ENCODE results near the gene C6orf89.
"Not testable (repeated sequence)": the region's sequence is repeated elsewhere in the genome, so short reads cannot be mapped to it uniquely, and the experiment has no call there.

Gene C6orf89

DNA sequence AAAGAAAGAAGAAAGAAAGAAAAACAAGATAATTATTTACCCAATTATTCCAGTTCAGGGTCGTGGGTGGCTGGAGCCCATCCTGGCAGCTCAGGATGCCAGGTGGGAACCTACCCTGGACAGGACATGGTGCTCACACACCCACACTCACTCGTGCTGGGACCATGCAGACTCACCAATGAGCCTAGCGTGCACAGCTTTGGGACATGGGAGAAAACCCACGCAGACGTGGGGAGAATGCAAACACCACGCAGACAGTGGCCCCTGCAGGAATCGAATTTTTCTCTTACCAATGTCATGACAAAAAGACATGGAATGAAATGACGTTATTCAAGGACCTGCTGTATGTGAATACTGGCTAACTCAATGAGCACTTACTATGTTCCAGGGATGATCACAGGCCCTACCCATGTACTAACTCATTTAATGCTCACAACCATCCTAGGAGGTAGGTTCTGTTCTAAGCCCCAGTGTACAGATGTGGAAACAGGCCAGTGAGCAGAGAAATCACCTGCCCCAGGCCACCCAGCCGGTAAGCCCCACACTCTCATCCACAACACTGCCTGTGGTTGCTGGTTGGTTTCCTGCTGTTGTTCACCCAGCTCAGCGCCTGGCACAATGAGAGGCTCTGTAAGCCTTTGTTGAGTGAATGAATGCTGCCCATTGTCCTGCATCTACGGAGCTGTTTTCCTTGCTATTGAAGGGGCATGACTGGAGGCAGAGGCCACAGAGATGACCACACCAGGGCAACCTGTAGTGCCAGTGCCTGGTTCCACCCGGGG is 62.0 kb downstream of the C6orf89 start:
- DNase-seq (ENCODE audit: low spot score), result no peak

DNA sequence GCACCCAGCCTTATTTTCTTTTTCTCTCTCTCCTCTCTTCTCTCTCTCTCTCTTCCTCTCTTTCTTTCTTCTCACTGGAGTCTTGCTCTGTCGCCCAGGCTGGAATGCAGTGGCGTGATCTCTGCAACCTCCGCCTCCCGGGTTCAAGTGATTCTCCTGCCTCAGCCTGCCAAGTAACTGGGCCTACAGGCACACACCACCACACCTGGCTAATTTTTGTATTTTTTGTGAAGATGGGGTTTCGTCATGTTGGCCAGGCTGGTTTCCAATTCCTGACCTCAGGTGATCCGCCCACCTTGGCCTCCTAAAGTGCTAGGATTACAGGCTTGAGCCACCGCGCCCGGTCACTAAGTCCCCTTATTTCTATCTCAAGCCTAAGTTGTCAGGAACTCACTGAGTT is 63.3 kb downstream of the C6orf89 start:
- DNase-seq (ENCODE audit: low spot score), result not testable (repeated sequence)

DNA sequence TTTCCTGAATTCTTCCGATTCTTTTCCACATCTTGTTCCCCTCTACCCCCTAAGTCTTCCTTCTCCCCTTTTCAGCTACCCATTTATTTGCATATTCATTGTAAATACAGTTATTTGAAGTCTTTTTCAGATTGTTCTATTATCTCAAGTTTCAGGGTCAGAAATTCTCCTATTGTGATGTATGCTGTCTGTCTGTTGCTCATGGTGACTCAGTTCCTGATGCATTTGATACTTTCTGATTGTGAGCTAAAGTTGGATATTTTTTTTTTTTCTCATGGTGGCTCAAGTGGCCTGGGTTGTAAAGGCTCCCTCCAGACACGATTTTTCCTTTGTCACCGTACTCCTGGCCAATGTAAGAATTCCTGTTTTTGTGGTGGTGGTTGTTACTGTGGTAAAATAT is 63.9 kb downstream of the C6orf89 start:
- peak; percentile 78 for DNase-seq (ENCODE audit: low spot score)

DNA sequence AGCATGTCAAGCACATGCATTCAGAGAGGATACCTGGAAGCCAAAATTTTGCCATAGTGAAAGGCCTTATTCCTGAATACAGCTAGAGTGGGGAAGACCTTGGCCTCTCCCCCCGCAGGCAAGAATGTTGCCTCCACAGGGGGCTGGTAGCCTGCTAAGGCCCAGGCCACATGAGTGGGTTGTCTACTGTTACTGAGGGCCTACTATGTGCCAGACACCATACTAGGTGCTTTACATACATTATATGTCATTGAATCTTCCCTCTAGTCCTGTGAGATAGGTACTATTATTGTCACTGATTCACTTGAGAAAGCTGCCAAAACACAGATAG is 68.1 kb downstream of the C6orf89 start:
- no peak for DNase-seq (ENCODE audit: low spot score)

DNA sequence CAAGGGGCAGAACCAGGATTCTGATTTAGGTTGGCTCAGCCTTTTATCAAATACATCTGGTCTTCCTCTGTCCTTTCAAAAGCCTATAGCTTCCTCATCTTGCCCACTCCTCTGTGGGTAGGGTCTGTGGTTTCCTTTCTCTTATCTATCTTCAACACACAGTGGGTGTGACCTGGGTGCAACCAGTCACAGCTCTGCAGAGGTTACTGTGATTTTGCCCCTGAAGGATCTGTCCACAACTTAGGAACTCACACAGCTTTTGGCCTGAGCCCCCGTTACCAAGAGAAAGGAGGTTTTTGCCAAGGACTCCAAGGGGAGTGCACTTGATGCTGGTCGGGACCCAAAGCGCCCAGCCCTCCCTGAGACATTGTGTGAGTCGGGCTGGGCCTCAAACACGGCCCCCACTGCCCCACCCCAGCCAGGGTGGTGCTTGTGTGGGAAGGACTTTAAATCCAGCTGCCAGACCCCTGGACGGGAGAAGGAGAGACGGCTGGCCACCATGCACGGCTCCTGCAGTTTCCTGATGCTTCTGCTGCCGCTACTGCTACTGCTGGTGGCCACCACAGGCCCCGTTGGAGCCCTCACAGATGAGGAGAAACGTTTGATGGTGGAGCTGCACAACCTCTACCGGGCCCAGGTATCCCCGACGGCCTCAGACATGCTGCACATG is 68.6 kb downstream of the C6orf89 start, which contains the start of gene PI16:
Gene PI16, plus strand, starts transcription at position 477 of the 670 bp plus-strand sequence. Its CDS starts 23 bp downstream, at position 500.
- no peak for DNase-seq (ENCODE audit: low spot score)

DNA sequence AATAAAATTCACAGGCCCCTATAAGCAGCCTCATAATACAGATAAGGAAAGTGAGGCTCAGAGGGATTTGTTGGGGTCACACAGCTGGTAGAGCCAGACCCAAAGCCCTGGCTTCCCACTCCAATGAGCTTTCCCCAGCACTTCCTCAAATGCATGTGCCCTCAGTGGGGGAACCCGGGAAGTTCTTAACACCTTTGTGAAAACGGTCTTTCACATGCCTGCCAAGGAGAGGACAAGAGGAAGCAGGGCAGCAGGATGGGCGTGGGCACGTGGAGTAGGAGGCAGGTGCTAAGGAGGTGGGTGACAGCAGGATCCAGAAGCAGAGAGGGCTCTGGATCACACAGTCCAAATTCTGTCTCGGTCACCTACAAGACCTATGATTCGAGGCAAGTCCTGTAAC is 69.4 kb downstream of the C6orf89 start:
- no peak for DNase-seq (ENCODE audit: low spot score)

DNA sequence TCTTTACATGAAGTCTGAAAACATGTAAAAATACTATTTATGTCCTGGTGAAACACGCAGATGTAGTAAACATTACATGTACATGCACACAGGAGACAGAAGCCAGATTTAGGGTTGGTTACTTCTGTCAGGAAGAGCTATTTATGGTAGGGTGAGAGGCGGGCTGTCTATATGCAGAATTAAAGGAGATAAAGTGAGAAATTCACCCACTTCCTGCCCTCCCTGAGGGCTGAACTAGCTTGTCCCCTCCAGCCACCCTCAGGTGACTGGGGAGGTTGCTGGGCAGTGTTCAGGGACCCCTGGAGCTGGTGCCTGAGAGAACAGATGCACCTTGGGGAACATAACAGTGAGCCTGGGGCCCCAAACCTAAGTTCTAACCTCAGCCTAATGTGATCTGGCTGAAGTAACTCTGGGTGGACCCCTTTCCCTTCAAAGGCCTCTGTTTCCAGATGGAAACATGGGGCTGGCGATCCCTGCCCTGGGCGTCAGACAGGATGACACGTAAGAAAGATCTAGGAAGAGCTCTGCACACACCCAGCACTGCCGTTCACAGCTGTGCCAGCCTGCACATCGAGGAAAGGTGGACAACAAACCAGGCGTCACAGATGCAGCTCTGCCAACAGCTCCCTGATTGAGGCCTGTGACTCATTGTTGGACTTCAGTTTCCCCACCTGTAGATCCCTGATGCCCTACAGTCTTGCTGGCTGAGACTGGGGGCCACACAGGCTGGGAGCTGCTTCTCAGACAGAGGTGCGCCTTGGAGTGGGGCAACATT is 70.1 kb downstream of the C6orf89 start:
- DNase-seq (ENCODE audit: low spot score), result no peak

DNA sequence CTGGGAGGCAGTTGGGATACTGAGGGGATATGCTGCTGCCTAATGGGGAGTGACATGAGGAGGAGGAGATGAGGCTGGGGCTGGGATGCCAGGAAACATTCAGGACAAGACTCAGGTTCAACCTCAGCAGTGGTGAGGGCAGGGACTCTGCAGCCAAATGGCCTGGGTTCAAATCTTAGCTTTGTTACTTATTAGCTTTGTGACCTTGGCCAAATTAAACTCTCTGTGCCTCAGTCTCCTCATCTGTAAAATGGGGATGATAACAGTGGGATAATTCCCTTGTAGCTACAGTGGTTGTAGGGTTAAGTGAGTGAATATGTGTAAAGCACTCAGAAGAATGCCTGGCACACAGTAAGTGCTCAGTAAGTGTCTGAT is 70.7 kb downstream of the C6orf89 start:
- DNase-seq (ENCODE audit: low spot score), result no peak

DNA sequence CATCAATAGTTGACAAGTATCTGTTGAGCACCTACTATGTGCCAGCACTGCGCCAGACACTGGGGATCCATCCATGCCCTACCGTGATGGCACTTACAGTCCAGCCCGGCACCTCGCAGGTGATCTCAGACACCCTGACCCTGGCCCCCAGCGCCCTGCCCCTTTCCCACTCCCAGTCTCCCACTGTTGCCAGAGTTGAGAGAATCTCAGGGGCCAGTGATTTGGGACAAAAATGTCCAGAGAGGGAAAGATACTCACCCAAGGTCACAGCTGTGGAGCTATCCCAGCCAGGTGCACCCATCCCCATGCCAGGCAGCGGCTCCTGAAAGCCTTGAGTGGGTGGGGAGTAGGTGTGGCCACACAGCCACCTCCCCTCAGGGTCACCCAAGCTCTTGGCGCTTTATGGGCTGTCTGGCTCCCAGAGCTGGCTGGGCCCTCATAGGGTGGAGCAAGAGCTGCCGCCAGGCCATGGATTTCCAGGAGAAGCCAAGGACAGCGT is 72.1 kb downstream of the C6orf89 start:
- no peak for DNase-seq (ENCODE audit: low spot score)

DNA sequence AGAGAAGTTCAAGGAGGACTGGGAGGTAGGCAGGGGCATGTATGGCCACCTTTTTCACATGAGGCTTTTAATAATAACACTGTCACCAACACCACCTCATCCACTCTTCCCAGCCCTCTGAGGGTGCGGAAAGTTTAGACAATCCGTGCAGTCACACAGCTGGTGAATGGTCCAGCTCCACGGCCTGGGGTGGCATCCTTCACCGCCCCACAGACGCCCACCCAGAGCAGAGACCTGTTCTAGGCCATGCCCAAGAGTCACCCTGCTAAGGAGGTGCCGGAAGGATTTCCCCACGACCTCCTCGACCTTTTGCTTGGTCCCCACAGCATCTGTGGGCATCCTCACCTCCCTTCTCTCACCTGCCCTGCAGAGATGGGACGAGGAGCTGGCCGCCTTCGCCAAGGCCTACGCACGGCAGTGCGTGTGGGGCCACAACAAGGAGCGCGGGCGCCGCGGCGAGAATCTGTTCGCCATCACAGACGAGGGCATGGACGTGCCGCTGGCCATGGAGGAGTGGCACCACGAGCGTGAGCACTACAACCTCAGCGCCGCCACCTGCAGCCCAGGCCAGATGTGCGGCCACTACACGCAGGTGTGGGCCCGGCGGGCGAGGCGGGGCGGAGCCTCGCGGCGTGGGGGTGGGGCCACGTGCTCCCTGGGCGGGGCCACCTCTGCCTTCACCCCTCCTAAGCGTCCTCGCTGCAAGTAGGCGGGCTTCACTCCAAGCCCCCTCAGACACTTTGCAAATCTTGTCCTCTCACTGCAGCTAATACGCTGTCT is 73.2 kb downstream of the C6orf89 start:
- no peak for DNase-seq (ENCODE audit: low spot score)

DNA sequence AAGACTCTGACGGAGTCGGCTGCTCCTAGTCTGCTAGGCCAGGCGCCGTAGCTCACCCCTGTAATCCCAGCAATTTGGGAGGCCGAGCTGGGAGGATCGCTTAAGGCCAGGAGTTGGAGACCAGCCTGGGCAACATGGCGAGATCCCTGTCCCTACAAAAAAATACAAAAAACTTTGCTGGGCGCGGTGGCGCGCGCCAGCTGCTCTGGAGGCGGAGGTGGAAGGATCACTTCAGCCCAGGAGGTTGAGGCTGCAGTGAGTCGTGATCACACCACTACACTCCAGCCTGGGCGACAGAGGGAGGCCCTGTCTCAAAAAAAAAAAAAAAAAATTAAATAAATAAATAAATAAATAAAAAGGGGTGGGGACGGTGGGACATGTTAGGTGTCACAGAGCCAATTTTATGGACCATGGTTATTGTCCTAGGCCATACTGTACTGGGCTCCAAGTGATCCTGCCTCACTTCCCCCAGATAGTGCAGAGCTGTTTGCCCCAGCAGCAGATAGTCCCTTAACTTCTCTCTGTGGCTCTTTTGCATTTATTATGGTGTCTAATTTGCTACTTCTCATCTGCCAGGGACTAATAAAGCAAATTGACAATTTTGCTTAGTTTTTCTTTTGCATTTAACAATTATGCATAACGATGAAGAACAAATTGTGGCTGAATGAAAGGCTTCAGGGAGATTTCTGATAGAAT is 74.0 kb downstream of the C6orf89 start:
- DNase-seq (ENCODE audit: low spot score), result no peak

DNA sequence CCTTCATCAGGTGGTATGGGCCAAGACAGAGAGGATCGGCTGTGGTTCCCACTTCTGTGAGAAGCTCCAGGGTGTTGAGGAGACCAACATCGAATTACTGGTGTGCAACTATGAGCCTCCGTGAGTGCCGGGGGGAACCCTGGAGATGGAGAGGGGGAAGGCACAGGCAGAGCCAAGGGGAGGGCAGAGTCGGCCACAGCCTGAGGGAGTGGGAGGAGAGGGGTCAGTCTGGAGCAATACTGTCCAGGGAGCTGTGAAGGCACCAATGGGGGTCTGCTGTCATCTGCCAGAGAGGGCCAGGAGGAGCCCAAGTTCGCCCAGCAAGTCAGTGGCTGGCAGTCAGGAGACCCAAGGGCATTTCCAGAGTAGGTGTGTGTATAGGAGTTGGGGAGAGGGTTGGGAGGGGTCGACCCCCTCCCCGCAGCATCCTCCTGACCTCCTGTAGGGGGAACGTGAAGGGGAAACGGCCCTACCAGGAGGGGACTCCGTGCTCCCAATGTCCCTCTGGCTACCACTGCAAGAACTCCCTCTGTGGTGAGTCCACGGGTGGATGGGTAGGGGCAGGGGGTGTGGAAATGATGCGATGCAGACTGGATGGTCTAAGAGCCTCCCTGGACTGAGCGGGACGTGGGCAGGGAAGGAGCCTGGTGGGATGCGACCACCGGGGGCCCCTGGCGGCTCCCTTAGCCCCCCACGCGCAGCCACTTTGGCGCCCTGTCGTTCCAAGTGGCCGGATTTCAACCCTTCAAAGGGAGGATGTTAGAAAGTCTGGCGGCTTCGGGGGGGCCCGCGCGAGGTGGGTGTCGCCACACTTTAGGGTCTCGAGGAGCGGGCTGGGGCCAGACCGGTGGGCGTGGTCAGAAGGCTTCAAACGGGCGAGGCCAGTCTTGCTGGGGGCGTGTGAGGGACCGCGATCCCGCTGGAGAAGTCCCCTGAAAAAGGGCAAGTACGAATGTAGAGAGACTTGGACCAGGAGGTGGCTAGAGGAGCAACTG is 76.0 kb downstream of the C6orf89 start:
- DNase-seq (ENCODE audit: low spot score), result no peak

DNA sequence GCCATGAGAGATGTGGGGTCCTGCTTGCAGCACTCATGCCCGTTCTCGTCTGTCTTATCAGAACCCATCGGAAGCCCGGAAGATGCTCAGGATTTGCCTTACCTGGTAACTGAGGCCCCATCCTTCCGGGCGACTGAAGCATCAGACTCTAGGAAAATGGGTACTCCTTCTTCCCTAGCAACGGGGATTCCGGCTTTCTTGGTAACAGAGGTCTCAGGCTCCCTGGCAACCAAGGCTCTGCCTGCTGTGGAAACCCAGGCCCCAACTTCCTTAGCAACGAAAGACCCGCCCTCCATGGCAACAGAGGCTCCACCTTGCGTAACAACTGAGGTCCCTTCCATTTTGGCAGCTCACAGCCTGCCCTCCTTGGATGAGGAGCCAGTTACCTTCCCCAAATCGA is 77.1 kb downstream of the C6orf89 start:
- no peak for DNase-seq (ENCODE audit: low spot score)

DNA sequence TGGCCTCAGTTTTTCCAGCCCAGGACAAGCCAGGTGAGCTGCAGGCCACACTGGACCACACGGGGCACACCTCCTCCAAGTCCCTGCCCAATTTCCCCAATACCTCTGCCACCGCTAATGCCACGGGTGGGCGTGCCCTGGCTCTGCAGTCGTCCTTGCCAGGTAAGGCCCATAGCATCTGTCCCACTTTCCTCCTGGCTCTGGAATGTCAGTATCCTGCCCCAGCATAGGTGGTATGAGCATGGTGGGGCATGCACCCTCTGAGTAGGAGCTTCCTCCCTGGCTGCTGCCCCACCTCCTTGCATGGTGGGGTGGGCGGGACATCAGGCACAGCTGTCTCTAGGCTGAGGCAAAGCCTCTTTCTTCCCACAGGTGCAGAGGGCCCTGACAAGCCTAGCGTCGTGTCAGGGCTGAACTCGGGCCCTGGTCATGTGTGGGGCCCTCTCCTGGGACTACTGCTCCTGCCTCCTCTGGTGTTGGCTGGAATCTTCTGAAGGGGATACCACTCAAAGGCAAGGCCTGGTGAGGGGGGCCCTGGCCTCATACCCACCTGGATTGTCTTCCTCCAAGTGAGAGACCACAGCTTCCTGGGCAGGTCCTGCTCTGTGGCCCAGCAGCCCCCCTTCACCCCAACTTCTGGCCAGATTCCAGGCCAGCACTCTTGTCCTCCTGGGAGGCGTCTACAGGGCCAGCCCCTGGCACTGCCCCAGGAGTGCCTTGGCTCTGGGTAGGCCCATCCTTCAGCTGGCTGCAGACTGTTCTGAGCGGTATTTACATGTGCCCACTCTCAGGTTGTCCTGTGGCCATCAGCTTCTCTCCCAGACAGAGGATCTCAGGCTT is 77.9 kb downstream of the C6orf89 start:
- no peak for DNase-seq (ENCODE audit: low spot score)

DNA sequence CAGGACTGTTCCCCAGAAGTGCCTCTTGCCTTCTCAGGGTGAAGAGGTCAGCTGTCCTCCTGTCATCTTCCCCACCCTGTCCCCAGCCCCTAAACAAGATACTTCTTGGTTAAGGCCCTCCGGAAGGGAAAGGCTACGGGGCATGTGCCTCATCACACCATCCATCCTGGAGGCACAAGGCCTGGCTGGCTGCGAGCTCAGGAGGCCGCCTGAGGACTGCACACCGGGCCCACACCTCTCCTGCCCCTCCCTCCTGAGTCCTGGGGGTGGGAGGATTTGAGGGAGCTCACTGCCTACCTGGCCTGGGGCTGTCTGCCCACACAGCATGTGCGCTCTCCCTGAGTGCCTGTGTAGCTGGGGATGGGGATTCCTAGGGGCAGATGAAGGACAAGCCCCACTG is 78.6 kb downstream of the C6orf89 start:
- no peak for DNase-seq (ENCODE audit: low spot score)

DNA sequence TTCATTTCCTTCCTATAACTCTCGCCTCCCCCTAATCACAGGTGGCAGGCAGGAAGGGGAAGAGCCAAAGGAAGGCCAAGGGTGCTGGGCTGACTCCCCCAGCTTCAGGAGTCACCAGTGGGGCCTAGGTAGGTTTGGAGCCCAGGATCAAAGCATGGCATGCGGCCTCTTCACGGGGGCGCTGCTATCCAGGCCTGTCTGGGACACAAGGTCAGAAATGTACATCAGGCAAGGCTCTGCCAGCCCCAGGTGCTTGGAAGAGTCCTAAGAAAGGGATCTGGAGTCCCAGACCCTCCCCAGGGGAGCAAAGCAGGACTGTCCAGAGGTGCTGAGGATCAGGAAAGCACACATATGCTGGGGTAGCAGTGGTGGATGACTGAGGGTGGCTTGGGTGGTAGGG is 79.2 kb downstream of the C6orf89 start:
- DNase-seq (ENCODE audit: low spot score), result no peak

DNA sequence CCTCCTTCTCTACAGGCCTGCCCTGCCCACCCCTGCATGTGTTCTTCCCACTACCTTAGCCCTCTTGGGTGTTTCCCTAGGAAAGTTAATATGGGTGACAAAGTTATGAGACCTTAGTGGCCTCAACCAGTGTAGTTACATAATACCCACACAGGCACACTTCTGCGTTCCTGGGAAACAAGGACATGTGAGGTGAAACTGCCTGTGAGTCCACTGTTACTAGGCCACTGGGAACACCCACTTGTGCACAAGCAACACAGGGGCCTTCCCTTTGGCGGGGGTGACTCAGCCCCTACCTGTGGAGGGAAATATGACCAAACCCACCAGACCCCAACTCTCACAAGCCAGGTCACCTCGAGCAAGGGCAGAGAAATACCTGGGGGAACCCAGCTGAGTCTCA is 81.5 kb downstream of the C6orf89 start:
- DNase-seq (ENCODE audit: low spot score), result no peak

DNA sequence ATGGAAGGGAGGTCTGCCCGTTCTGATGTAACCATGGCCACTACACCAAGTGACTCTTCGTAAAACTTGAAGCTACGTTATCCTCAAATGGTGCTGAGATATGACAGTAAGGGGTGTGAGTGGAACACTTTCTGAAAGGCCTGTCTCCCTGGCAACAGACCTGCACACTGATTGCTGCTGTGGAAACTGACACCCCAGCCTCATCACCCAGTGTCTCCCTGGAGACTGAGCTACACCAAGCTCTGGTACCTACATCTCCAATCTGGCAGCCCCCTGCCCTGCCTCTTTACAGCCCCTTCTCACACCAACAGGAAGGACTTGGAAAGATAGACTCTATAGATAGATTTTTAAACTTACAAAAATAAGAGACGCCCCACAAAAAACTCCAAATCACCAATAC is 82.0 kb downstream of the C6orf89 start:
- DNase-seq (ENCODE audit: low spot score), result no peak

DNA sequence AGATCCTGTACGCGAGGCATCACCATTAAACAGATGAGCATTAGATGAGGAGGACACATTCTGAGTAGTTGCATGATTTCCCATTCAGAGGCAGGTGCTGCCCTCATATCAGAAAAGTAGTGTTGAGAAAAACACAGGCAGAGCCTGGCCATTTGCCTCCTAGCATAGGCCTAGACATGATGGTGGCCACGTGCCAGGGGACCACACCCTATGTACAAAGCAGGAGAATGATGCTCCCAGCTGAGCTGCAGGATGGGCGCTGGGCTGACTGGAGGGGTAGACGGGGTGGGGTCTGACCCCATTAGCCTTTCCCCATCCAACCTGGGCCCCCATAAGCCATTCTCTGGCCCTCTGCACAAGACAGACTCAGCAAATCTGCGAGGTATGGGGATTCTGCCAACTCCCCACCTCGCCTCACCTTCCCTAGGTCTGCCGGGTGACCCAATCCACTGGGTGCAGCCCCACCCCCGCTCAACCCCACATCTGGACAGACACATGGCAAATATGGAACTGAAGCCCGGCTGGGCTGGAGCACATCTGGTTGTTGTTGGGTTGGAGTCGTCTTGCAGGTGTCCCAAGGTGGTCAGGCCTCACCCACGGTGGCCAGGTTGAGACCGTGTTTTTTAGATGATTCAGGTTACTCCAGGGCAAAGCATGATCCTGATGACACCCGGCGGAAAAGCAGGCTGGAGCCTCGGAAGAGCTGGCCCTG is 82.7 kb downstream of the C6orf89 start:
- DNase-seq (ENCODE audit: low spot score), result no peak
